GM10248 (cell line): ENCODE data around the gene DCST2.

Experiments used
- CTCF ChIA-PET: fragments of 300-600 bp; sonication (Branson Sonifier 250); formaldehyde crosslinking; extraction: SDS; loops from one replicate; lab custom pipeline; 2021; ENCODE audit warnings: antibody characterized with exemption; lab: Yijun Ruan, JAX
- POLR2A ChIA-PET: fragments of 350-650 bp; sonication (Branson Sonifier 250); formaldehyde crosslinking; extraction: SDS; loops from one replicate; lab custom pipeline; 2020; ENCODE audit warnings: antibody characterized with exemption; lab: Yijun Ruan, JAX
- DNase-seq: peaks from one replicate; pipeline ENCODE4 v3.0.0; 2012; ENCODE audit errors: extremely low spot score
- CTCF ChIP-seq: IDR thresholded peaks from 2 replicates; pipeline ENCODE4 v1.5.1; 2012; ENCODE audit warnings: mild to moderate bottlenecking, low read depth; ENCODE audit errors: extremely low read depth, missing control alignments, control extremely low read depth

The DCST2 gene

DNA sequence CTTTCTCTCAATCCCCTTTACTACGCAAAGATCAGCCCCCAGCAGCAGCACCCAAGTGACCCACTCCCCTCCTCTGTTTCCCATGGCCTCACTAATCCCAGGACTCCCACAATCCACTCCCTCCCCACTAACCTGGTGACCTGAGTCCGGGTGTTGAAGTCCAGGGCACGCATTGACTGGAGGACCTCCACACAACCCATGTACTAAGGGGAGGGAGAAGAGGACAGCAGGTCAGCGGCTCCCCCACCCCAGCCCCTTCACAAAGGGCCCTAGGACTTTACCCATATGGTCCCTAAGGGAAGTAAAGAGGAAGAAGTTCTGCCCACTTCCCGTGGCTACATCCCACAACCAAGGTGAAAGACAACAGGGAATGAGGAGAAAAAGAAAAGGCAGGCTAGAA is 64.3 kb downstream of the DCST2 start:
- POLR2A ChIA-PET: no interaction called here
- CTCF ChIA-PET: interaction anchor here (0.9 to 5.3 kb wide), 8 partner anchors 8 to 122 kb away, joined by 3 to 51 read pairs (median 6); partner anchors contain the start of genes FLAD1, PBXIP1 and PYGO2
- no peak for TF ChIP-seq CTCF
- no peak for DNase-seq

- ChIA-PET POLR2A (no interaction called here), CTCF (interaction anchor here (0.9 to 5.3 kb wide), 5 partner anchors 7 to 123 kb away, joined by 3 to 51 read pairs (median 6); partner anchors contain the start of genes PBXIP1 and PYGO2)
- TF ChIP-seq CTCF: no peak
- DNase-seq: no peak
These were observed 64.8 kb downstream of the DCST2 start for GRCh38 chr1:154968731-154969130.
